Neuronal stem cell (in vitro differentiated cells): ENCODE results near the gene EPS15.

Experiments
- DNase-seq: peaks from one replicate; pipeline ENCODE4 v3.0.0-alpha.2; 2013; ENCODE audit warnings: low spot score
- H2AFZ ChIP-seq: one replicate; pipeline ENCODE4 v1.6.1; 2013; ENCODE audit warnings: mild to moderate bottlenecking, low read length, inconsistent platforms
- H2AK5ac ChIP-seq: 2 replicates; pipeline ENCODE4 v1.6.1; 2013; ENCODE audit warnings: low read depth, mild to moderate bottlenecking, inconsistent platforms, low read length, moderate library complexity, mixed read lengths
- H2BK120ac ChIP-seq: 2 replicates; pipeline ENCODE4 v1.6.1; 2013; ENCODE audit warnings: low read depth, mild to moderate bottlenecking, inconsistent platforms, low read length, moderate library complexity, mixed read lengths
- H2BK12ac ChIP-seq: one replicate; pipeline ENCODE4 v1.6.1; 2013; ENCODE audit warnings: low read length, inconsistent platforms
- H2BK15ac ChIP-seq: 2 replicates; pipeline ENCODE4 v1.6.1; 2013; ENCODE audit warnings: mild to moderate bottlenecking, low read length, inconsistent platforms, mixed read lengths
- H2BK5ac ChIP-seq: one replicate; pipeline ENCODE4 v1.6.1; 2013; ENCODE audit warnings: inconsistent platforms, mild to moderate bottlenecking, low read length, moderate library complexity
- H3K14ac ChIP-seq: one replicate; pipeline ENCODE4 v1.6.1; 2013; ENCODE audit warnings: low read length, inconsistent platforms
- H3K18ac ChIP-seq: 2 replicates; pipeline ENCODE4 v1.6.1; 2013; ENCODE audit warnings: low read length, inconsistent platforms
- H3K23ac ChIP-seq: 2 replicates; pipeline ENCODE4 v1.6.1; 2013; ENCODE audit warnings: low read depth, mild to moderate bottlenecking, mixed read lengths, low read length, inconsistent platforms; ENCODE audit not compliant: poor library complexity
- H3K27ac ChIP-seq: replicated peaks from 3 replicates; pipeline ENCODE4 v1.5.1; 2013; ENCODE audit warnings: low read length, inconsistent platforms
- H3K27me3 ChIP-seq, 3 experiments: 2 replicates each; pipeline ENCODE4 v1.6.1; 2013; ENCODE audit warnings: low read length in 3 of 3, mild to moderate bottlenecking in 2 of 3, inconsistent platforms in 1 of 3, low read depth in 1 of 3, mixed read lengths in 1 of 3, moderate library complexity in 1 of 3; ENCODE audit not compliant: control insufficient read depth in 3 of 3, insufficient read depth in 3 of 3
- H3K36me3 ChIP-seq, 2 donors: replicated peaks in 1 of 2; 2 replicates each; pipeline ENCODE4 v1.6.1; 2013; ENCODE audit warnings: low read length in 2 of 2; ENCODE audit not compliant: control insufficient read depth in 2 of 2, insufficient read depth in 2 of 2
- H3K4ac ChIP-seq: 2 replicates; pipeline ENCODE4 v1.6.1; 2013; ENCODE audit warnings: inconsistent platforms, mild to moderate bottlenecking, low read length, moderate library complexity
- H3K4me1 ChIP-seq, 2 donors: 1 replicate in 1 of 2; 2 replicates in 1 of 2; pipeline ENCODE4 v1.6.1; 2013; ENCODE audit warnings: low read length in 2 of 2, low read depth in 1 of 2; ENCODE audit not compliant: control insufficient read depth in 2 of 2, insufficient read depth in 1 of 2
- H3K4me2 ChIP-seq: one replicate; pipeline ENCODE4 v1.6.1; 2013; ENCODE audit warnings: mild to moderate bottlenecking, low read length, inconsistent platforms; ENCODE audit not compliant: insufficient read depth, poor library complexity, severe bottlenecking
- H3K4me3 ChIP-seq, 2 donors: 2 replicates each; pipeline ENCODE4 v1.5.1; 2013; ENCODE audit warnings: low read length in 2 of 2, mild to moderate bottlenecking in 2 of 2, inconsistent platforms in 1 of 2, moderate library complexity in 1 of 2
- H3K79me1 ChIP-seq: one replicate; pipeline ENCODE4 v1.6.1; 2013; ENCODE audit warnings: low read depth, mild to moderate bottlenecking, inconsistent platforms, low read length, moderate library complexity
- H3K9ac ChIP-seq: one replicate; pipeline ENCODE4 v1.6.1; 2013; ENCODE audit warnings: mild to moderate bottlenecking, low read depth, low read length, inconsistent platforms; ENCODE audit not compliant: poor library complexity
- H3K9me3 ChIP-seq, 2 donors: replicated peaks in 1 of 2; 2 replicates each; pipeline versions ENCODE3 to v1.6.1; 2013; ENCODE audit warnings: low read length in 2 of 2, mild to moderate bottlenecking in 2 of 2, inconsistent platforms in 1 of 2, low read depth in 1 of 2, mixed read lengths in 1 of 2, moderate library complexity in 1 of 2; ENCODE audit not compliant: control insufficient read depth in 2 of 2, insufficient read depth in 1 of 2
- H4K8ac ChIP-seq: one replicate; pipeline ENCODE4 v1.6.1; 2013; ENCODE audit warnings: low read depth, mild to moderate bottlenecking, inconsistent platforms, low read length, moderate library complexity
- H4K91ac ChIP-seq: one replicate; pipeline ENCODE4 v1.6.1; 2013; ENCODE audit warnings: low read length, low read depth, mild to moderate bottlenecking, inconsistent platforms; ENCODE audit not compliant: poor library complexity
- WGBS, 2 donors: extraction: QIAGEN DNeasy Blood & Tissue Kit; methylation state at CpG; one replicate each; pipeline ENCODE4 v1.1.7; 2013; ENCODE audit warnings: missing lambda C conversion rate in 2 of 2, mixed read lengths in 1 of 2; ENCODE audit not compliant: insufficient read length in 2 of 2, insufficient replicate concordance in 1 of 2; ENCODE audit errors: extremely low coverage in 2 of 2; 5-methylcytosine and 5-hydroxymethylcytosine counted together

Gene EPS15

DNA sequence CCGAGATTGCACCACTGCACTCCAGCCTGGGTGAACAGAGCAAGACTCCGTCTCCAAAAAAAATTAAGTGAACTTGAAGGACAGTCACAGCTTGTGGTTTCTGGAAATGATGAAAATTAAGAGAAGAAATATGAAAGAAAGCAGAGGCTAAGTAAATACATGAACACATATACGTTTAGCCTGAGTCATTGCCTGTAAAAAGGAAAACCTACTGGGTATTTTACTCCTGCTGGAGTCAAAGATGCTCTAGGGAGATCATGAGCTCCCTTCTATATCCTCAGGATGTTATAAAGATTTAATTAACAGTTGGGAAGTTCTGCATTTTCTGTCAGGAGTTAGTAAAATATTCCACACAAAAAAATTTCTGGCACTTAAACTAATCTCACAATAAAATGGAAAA, 145.2 kb downstream of the EPS15 start:
- Histone ChIP-seq H2BK12ac (no peak overlapping the region), H3K36me3 (peaks cover 4 to 23% of the 10 kb centered on the region in 2 donors), H3K4me3 (no peak overlapping the region), H2AK5ac (no peak overlapping the region), H4K8ac (no peak overlapping the region), H3K4ac (no peak overlapping the region), H3K27me3 (no peaks in the 10 kb centered on the region), H4K91ac (no peak overlapping the region), H3K9ac (no peak overlapping the region), H3K27ac (no peak overlapping the region), H3K9me3 (peaks cover 0 to 4% of the 10 kb centered on the region in 2 donors), H3K4me2 (no peak overlapping the region), H2BK120ac (no peak overlapping the region), H3K79me1 (no peaks in the 10 kb centered on the region), H2BK15ac (no peak overlapping the region), H3K18ac (no peak overlapping the region), H2AFZ (no peak overlapping the region), H3K4me1 (no peaks in the 10 kb centered on the region), H2BK5ac (no peak overlapping the region), H3K14ac (no peak overlapping the region), H3K23ac (no peak overlapping the region)
- WGBS, 2 donors = no CpG with 5 or more reads among the region's 3 CpGs
- no peak for DNase-seq

GRCh38 chr1:51372561-51372960, 146.5 kb downstream of the EPS15 start:
- Histone ChIP-seq H3K18ac (no peak overlapping the region), H3K4me1 (no peaks in the 10 kb centered on the region), H3K4me3 (no peak overlapping the region), H2AK5ac (no peak overlapping the region), H2AFZ (no peak overlapping the region), H2BK15ac (no peak overlapping the region), H3K79me1 (no peaks in the 10 kb centered on the region), H3K36me3 (peaks cover 4 to 23% of the 10 kb centered on the region in 2 donors), H3K27ac (no peak overlapping the region), H2BK120ac (no peak overlapping the region), H3K9me3 (no peaks in the 10 kb centered on the region), H3K27me3 (no peaks in the 10 kb centered on the region), H3K4me2 (no peak overlapping the region), H4K91ac (no peak overlapping the region), H3K23ac (no peak overlapping the region), H3K4ac (no peak overlapping the region), H2BK5ac (no peak overlapping the region), H3K14ac (no peak overlapping the region), H4K8ac (no peak overlapping the region), H2BK12ac (no peak overlapping the region), H3K9ac (no peak overlapping the region)
- no peak for DNase-seq

- H4K8ac ChIP-seq = no peak overlapping the region
- peaks cover 4 to 38% of the 10 kb centered on the region in 2 donors for H3K36me3 ChIP-seq
- no peak overlapping the region for H3K18ac ChIP-seq
- no peaks in the 10 kb centered on the region for H3K9me3 ChIP-seq
- DNase-seq = no peak
- H2BK120ac ChIP-seq = no peak overlapping the region
- H2BK5ac ChIP-seq = no peak overlapping the region
- no peak overlapping the region for H3K23ac ChIP-seq
- H3K4me1 ChIP-seq = no peaks in the 10 kb centered on the region
- H2AFZ ChIP-seq = no peak overlapping the region
- H2BK12ac ChIP-seq = no peak overlapping the region
- no peak overlapping the region for H3K4ac ChIP-seq
- no CpG with 5 or more reads among the region's 4 CpGs for WGBS, 2 donors
- H3K14ac ChIP-seq = no peak overlapping the region
- H4K91ac ChIP-seq = no peak overlapping the region
- no peak overlapping the region for H3K4me3 ChIP-seq
- no peak overlapping the region for H3K9ac ChIP-seq
- peaks cover 2% of the 10 kb centered on the region for H3K79me1 ChIP-seq
- no peak overlapping the region for H2AK5ac ChIP-seq
- H2BK15ac ChIP-seq = no peak overlapping the region
- H3K27ac ChIP-seq = no peak overlapping the region
- no peak overlapping the region for H3K4me2 ChIP-seq
- H3K27me3 ChIP-seq = no peaks in the 10 kb centered on the region
Observed at GRCh38 chr1:51369171-51369570, 149.9 kb downstream of the EPS15 start.

GRCh38 chr1:51365774-51366173, 153.3 kb downstream of the EPS15 start:
- Histone ChIP-seq H3K23ac (no peak overlapping the region), H3K79me1 (peaks cover 2% of the 10 kb centered on the region), H3K9ac (no peak overlapping the region), H3K27ac (no peak overlapping the region), H3K4me2 (no peak overlapping the region), H3K36me3 (peaks cover 2 to 42% of the 10 kb centered on the region in 2 donors), H3K27me3 (no peaks in the 10 kb centered on the region), H3K4me3 (no peak overlapping the region), H2AK5ac (no peak overlapping the region), H4K8ac (no peak overlapping the region), H3K4ac (no peak overlapping the region), H3K14ac (no peak overlapping the region), H3K4me1 (no peaks in the 10 kb centered on the region), H2BK12ac (no peak overlapping the region), H2AFZ (no peak overlapping the region), H2BK15ac (no peak overlapping the region), H3K18ac (no peak overlapping the region), H2BK5ac (no peak overlapping the region), H3K9me3 (no peaks in the 10 kb centered on the region), H4K91ac (no peak overlapping the region), H2BK120ac (no peak overlapping the region)
- no CpG with 5 or more reads among the region's 1 CpG for WGBS, 2 donors
- no peak for DNase-seq
